ENCODE measurements around the gene MOGAT1. TPM values are rescaled to one million over a fixed set of nuclear protein-coding genes. Genes with fewer than 3 reads are reported as not detected.

MOGAT1 gene
- polyA plus RNA-seq (2012; ENCODE audit: insufficient read depth, insufficient read length, low read depth): not detected

- Histone ChIP-seq H3K9me3 (no peaks in the 10 kb centered on the region), H3K4me3 (ENCODE audit: low read depth, low read length) (peak within 1 kb of the TSS; percentile 71), H3K4me1 (peaks cover 3% of the 10 kb centered on the region; the same call in 1 of the 2 replicates), H3K36me3 (no peaks in the 10 kb centered on the region), H3K27me3 (no peaks in the 10 kb centered on the region)
- TF ChIP-seq CTCF (IDR thresholded peaks at IDR 0.05; ENCODE audit: low read depth, low read length): peak; percentile 20
- DNase-seq: peak; percentile 79
These were observed at the start of gene MOGAT1 for GRCh38 chr2:222671259-222672067. TSS of gene MOGAT1 (plus strand) at chr2:222671658. CDS start at chr2:222671786, 128 bp downstream.

GRCh38 chr2:222621893-222622292 is 49.6 kb upstream of the MOGAT1 start:
- no peak overlapping the region for H3K4me3 ChIP-seq (ENCODE audit: low read depth, low read length)
- DNase-seq: no peak
- TF ChIP-seq CTCF (IDR thresholded peaks at IDR 0.05; ENCODE audit: low read depth, low read length): no peak
- peaks cover 74% of the 10 kb centered on the region for H3K36me3 ChIP-seq
- H3K27me3 ChIP-seq: no peaks in the 10 kb centered on the region
- H3K9me3 ChIP-seq: no peaks in the 10 kb centered on the region
- H3K4me1 ChIP-seq: no peaks in the 10 kb centered on the region

GRCh38 chr2:222622910-222623309 is 48.5 kb upstream of the MOGAT1 start:
- TF ChIP-seq CTCF (IDR thresholded peaks at IDR 0.05; ENCODE audit: low read depth, low read length): no peak
- H3K36me3 ChIP-seq: peaks cover 76% of the 10 kb centered on the region
- no peaks in the 10 kb centered on the region for H3K4me1 ChIP-seq
- H3K4me3 ChIP-seq (ENCODE audit: low read depth, low read length): no peak overlapping the region
- DNase-seq: no peak
- no peaks in the 10 kb centered on the region for H3K9me3 ChIP-seq
- H3K27me3 ChIP-seq: no peaks in the 10 kb centered on the region

- Histone ChIP-seq H3K4me3 (ENCODE audit: low read depth, low read length) (no peak overlapping the region), H3K4me1 (no peaks in the 10 kb centered on the region), H3K27me3 (no peaks in the 10 kb centered on the region), H3K9me3 (no peaks in the 10 kb centered on the region), H3K36me3 (peaks cover 80% of the 10 kb centered on the region)
- no peak for DNase-seq
- TF ChIP-seq CTCF (IDR thresholded peaks at IDR 0.05; ENCODE audit: low read depth, low read length): no peak
These were observed 47.6 kb upstream of the MOGAT1 start for GRCh38 chr2:222623756-222624309.

GRCh38 chr2:222627764-222628163 is 43.7 kb upstream of the MOGAT1 start:
- DNase-seq: no peak
- no peak overlapping the region for H3K4me3 ChIP-seq (ENCODE audit: low read depth, low read length)
- H3K27me3 ChIP-seq: no peaks in the 10 kb centered on the region
- H3K36me3 ChIP-seq: peaks cover 85% of the 10 kb centered on the region
- no peaks in the 10 kb centered on the region for H3K4me1 ChIP-seq
- no peaks in the 10 kb centered on the region for H3K9me3 ChIP-seq
- TF ChIP-seq CTCF (IDR thresholded peaks at IDR 0.05; ENCODE audit: low read depth, low read length): no peak

GRCh38 chr2:222635295-222635694 is 36.2 kb upstream of the MOGAT1 start:
- Histone ChIP-seq H3K4me1 (no peaks in the 10 kb centered on the region), H3K9me3 (no peaks in the 10 kb centered on the region), H3K27me3 (no peaks in the 10 kb centered on the region), H3K4me3 (ENCODE audit: low read depth, low read length) (no peak overlapping the region), H3K36me3 (peaks cover 86% of the 10 kb centered on the region)
- TF ChIP-seq CTCF (IDR thresholded peaks at IDR 0.05; ENCODE audit: low read depth, low read length): no peak
- DNase-seq: no peak
